Measurements from ENCODE around the gene ARRDC1. TPM values are rescaled to one million over a fixed set of nuclear protein-coding genes. Genes with fewer than 3 reads are reported as not detected.
A peak's percentile ranks its signal among the peaks of the same experiment; 100 is the strongest.

Gene ARRDC1
- total and polyA plus RNA-seq, 8 donors, result 26.2 to 77.3 (median 32.6) TPM

DNA sequence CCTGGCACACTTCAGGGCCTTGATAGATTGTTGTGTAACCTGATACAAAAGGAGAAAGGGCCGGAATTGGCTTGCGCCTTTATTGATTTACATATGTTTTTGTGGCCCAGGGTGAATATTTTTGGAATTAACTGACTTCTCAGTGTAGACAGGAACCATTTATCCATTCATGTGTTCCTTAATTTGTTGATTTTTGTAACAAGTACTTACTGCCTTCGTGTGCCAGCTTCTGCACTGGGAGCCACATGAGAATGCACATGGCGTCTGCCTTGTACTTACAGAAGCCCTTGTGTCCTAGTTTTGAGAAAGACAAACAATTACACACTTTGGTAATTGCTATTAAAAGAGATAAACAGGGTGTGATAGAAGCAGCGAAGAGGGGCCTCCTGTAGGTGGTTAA lies 39.7 kb downstream of the ARRDC1 start:
- Histone ChIP-seq H3K27me3 (no peaks in the 10 kb centered on the region), H3K9me3 (no peaks in the 10 kb centered on the region), H3K27ac (no peak overlapping the region), H3K36me3 (peaks cover 0 to 20% of the 10 kb centered on the region in 2 donors), H3K4me1 (peaks cover 0 to 37% of the 10 kb centered on the region in 2 donors), H3K4me3 (no peak overlapping the region)
- DNase-seq, result no peak
- intact Hi-C loops (cut with DNase I), result no loop called here
- ATAC-seq, result no peak
- TF ChIP-seq CTCF (IDR thresholded peaks at IDR 0.05), result no peak

DNA sequence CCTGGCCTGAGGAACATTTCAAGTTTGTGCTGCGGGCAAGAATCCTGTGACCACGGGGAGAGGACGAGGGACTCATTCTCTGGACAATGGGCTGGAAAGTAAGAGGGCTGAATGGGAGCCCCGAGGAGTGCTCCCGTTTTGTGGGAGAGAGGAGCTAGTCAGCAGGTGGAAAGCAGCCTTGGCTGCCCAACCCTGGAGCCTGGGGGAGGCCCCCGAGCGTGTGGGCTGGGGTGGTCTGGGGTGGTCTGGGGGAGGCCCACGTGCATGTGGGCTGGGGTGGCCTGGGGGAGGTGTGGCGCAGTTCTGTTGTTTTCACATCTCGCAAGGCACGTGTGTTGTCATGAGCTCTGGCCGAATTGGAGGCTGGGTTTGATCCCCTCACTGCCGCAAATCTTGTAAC lies 40.9 kb downstream of the ARRDC1 start:
- Histone ChIP-seq H3K4me1 (peaks cover 0 to 39% of the 10 kb centered on the region in 2 donors), H3K36me3 (peaks cover 0 to 27% of the 10 kb centered on the region in 2 donors), H3K9me3 (no peaks in the 10 kb centered on the region), H3K27me3 (no peaks in the 10 kb centered on the region), H3K4me3 (no peak overlapping the region), H3K27ac (no peak overlapping the region)
- intact Hi-C loops (cut with DNase I), result no loop called here
- ATAC-seq (no peak), DNase-seq (no peak)
- no peak for TF ChIP-seq CTCF (IDR thresholded peaks at IDR 0.05)

DNA sequence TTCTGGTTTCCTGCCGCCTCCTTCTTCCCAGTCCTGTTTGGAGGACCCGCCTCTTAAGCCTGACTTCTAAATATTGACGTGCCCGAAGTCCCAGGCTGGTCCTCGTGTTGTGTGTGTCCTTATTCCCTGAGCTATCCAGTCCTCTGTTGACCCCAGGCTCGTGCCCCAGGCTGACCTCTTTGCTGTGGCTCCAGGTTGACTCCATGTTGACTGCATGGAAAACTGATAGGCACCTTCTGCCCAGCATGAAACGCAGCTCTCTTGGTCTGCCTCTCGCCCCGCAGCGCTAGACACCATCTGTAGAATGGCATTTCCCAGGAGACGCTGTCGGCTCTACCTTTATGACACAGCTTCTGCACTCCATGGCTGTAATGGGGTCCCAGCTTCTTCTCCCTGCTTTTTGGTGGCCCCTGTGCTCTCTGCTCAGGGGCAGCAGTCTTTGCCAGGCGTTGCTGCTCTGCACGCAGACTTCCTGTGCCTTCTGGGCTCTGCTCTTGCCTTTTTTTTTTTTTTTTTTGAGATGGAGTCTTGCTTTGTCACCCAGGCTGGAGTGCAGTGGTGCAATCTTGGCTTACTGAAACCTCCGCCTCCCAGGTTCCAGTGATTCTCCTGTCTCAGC lies 41.7 kb downstream of the ARRDC1 start:
- TF ChIP-seq CTCF (IDR thresholded peaks at IDR 0.05), result no peak
- H3K36me3 ChIP-seq, result peaks cover 0 to 31% of the 10 kb centered on the region in 2 donors
- no peak for ATAC-seq
- no peak for DNase-seq
- intact Hi-C loops (cut with DNase I), result no loop called here
- no peaks in the 10 kb centered on the region for H3K9me3 ChIP-seq
- peak overlapping the region in 1 of 2 donors; percentile 3 for H3K4me3 ChIP-seq
- no peaks in the 10 kb centered on the region for H3K27me3 ChIP-seq
- peaks cover 0 to 39% of the 10 kb centered on the region in 2 donors for H3K4me1 ChIP-seq
- H3K27ac ChIP-seq, result peak overlapping the region in 1 of 2 donors; percentile 65

DNA sequence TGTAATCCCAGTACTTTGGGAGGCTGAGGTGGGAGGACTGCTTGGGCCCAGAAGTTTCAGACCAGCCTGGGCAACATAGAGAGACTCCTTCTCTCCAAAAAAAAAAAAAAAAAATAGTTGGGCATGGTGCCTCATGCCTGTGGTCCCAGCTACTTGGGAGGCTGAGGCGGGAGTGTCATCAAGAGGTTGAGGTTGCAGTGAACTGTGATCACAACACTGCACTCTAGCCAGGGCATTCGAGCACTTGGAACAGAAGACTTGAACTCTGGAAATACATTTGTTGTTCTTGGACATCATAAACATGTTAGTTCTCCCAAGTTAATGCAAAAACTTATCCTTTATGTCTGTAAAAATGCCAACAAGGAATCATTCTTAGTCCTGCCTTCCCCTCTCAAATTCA lies 42.9 kb downstream of the ARRDC1 start:
- Histone ChIP-seq H3K4me3 (no peak overlapping the region), H3K27me3 (no peaks in the 10 kb centered on the region), H3K4me1 (peaks cover 0 to 39% of the 10 kb centered on the region in 2 donors), H3K36me3 (peaks cover 0 to 36% of the 10 kb centered on the region in 2 donors), H3K9me3 (no peaks in the 10 kb centered on the region), H3K27ac (no peak overlapping the region)
- ATAC-seq (no peak), DNase-seq (no peak)
- intact Hi-C loops (cut with DNase I), result no loop called here
- TF ChIP-seq CTCF (IDR thresholded peaks at IDR 0.05), result no peak

DNA sequence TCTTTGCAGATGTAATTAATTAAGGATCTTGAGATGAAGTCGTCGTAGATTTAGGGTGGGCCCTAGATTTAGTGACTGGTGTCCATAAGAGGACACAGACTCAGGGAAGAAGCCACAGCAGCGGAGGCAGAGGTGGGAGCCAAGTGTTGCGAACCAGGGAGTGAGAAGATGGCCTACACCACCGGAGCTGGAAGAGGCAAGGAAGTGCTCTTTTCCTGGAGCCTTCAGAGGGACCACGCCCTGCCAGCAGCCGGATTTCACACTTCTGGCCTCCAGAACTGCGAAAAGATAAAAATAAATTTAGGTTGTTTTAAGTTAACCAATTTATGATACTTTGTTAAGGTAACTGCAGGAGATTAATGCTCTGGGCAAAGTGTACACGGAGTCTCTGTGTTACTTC lies 44.1 kb downstream of the ARRDC1 start:
- DNase-seq (no peak), ATAC-seq (no peak)
- no peak overlapping the region for H3K4me3 ChIP-seq
- H3K27ac ChIP-seq, result no peak overlapping the region
- H3K36me3 ChIP-seq, result peaks cover 0 to 29% of the 10 kb centered on the region in 2 donors
- H3K4me1 ChIP-seq, result peaks cover 0 to 28% of the 10 kb centered on the region in 2 donors
- intact Hi-C loops (cut with DNase I), result no loop called here
- no peaks in the 10 kb centered on the region for H3K27me3 ChIP-seq
- no peaks in the 10 kb centered on the region for H3K9me3 ChIP-seq
- TF ChIP-seq CTCF (IDR thresholded peaks at IDR 0.05), result no peak

Data from left lung (tissue), 10 donors.